Measurements from ENCODE around the gene RETREG2. TPM values are rescaled to one million over a fixed set of nuclear protein-coding genes. Genes with fewer than 3 reads are reported as not detected.

Gene RETREG2
- total and polyA plus RNA-seq, 2 experiments from 2014 or later, result 13.2 to 41.8 TPM

DNA sequence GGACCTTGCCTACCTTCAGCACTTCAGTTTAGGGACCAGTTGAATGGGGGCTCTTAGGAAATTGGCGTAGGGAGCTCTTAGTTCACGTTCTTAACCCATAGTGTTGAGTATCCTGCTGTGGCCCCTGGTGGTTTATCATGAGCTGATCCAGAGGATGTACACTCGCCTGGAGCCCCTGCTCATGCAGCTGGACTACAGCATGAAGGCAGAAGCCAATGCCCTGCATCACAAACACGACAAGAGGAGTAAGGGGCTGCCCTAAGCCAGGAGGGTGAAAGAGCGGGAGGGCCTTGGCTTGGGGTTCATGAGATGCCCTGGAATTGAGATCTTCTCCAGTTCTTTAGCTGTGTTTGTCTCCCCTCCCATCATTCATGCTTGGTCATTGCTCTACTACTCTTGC lies 2.9 kb downstream of the RETREG2 start:
- H2AFZ ChIP-seq, result no peak overlapping the region
- no peaks in the 10 kb centered on the region; the same call in 2 of the 3 replicates for H3K9me3 Mint-ChIP-seq
- peaks cover 30% of the 10 kb centered on the region for H3K36me3 Mint-ChIP-seq (ENCODE audit: low read depth)
- H3K4me3 Mint-ChIP-seq, result no peak overlapping the region
- H3K27me3 ChIP-seq (ENCODE audit: insufficient read depth), result no peaks in the 10 kb centered on the region
- no peak for ATAC-seq
- H4K20me1 ChIP-seq (replicated peaks; ENCODE audit: insufficient read depth), result no peaks in the 10 kb centered on the region; the same call in 1 of the 2 replicates
- H3K27ac ChIP-seq (ENCODE audit: low read depth), result no peak overlapping the region
- no peak overlapping the region for H3K4me3 ChIP-seq
- H3K4me1 Mint-ChIP-seq, result peaks cover 8% of the 10 kb centered on the region; the same call in 2 of the 3 replicates
- H3K27me3 Mint-ChIP-seq (ENCODE audit: insufficient read depth, low read depth, poor library complexity), result peaks cover 5% of the 10 kb centered on the region
- peaks cover 9% of the 10 kb centered on the region for H3K4me1 ChIP-seq (ENCODE audit: insufficient read depth)
- peaks cover 7% of the 10 kb centered on the region for H3K79me2 ChIP-seq (replicated peaks; ENCODE audit: insufficient read depth)
- H3F3A ChIP-seq (replicated peaks; ENCODE audit: low read depth), result peaks cover 18% of the 10 kb centered on the region
- DNase-seq (ENCODE audit: low spot score), result no peak
- H3K4me2 ChIP-seq, result no peak overlapping the region
- no peak for TF ChIP-seq CREB1 (CRISPR knock-in tag; IDR thresholded peaks at IDR 0.05; ENCODE audit: low read depth)
- no peaks in the 10 kb centered on the region for H3K9me2 ChIP-seq (ENCODE audit: insufficient read depth)
- no peak overlapping the region for H3K27ac Mint-ChIP-seq
- no peaks in the 10 kb centered on the region for H3K36me3 ChIP-seq (ENCODE audit: insufficient read depth)

DNA sequence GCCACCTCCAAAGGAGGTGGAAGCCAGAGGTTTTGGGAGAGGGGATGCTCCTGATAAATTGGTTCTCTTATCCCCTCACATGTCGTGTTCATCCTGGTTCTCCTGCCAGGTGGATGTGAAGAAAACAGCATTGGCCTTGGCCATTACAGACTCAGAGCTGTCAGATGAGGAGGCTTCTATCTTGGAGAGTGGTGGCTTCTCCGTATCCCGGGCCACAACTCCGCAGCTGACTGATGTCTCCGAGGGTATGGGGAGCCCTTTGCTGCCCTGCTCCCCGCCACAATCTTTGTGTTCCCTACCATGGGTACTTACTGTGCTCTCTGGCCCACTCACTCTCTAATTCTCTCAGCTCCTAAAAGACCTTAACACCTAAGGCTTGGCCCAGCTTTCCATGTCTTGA lies 3.5 kb downstream of the RETREG2 start:
- Histone ChIP-seq H3F3A (replicated peaks; ENCODE audit: low read depth) (peaks cover 15% of the 10 kb centered on the region), H3K79me2 (replicated peaks; ENCODE audit: insufficient read depth) (peaks cover 7% of the 10 kb centered on the region), H3K36me3 (ENCODE audit: insufficient read depth) (no peaks in the 10 kb centered on the region), H3K27me3 (ENCODE audit: insufficient read depth) (no peaks in the 10 kb centered on the region), H4K20me1 (replicated peaks; ENCODE audit: insufficient read depth) (no peaks in the 10 kb centered on the region; the same call in 1 of the 2 replicates), H3K27ac (ENCODE audit: low read depth) (no peak overlapping the region), H2AFZ (no peak overlapping the region), H3K4me2 (no peak overlapping the region), H3K9me2 (ENCODE audit: insufficient read depth) (no peaks in the 10 kb centered on the region), H3K4me1 (ENCODE audit: insufficient read depth) (peaks cover 7% of the 10 kb centered on the region), H3K4me3 (no peak overlapping the region)
- H3K27ac Mint-ChIP-seq, result no peak overlapping the region
- H3K27me3 Mint-ChIP-seq (ENCODE audit: insufficient read depth, low read depth, poor library complexity), result peaks cover 5% of the 10 kb centered on the region
- peaks cover 8% of the 10 kb centered on the region; the same call in 2 of the 3 replicates for H3K4me1 Mint-ChIP-seq
- DNase-seq (ENCODE audit: low spot score), result no peak
- H3K9me3 Mint-ChIP-seq, result no peaks in the 10 kb centered on the region; the same call in 2 of the 3 replicates
- H3K4me3 Mint-ChIP-seq, result no peak overlapping the region
- no peak for TF ChIP-seq CREB1 (CRISPR knock-in tag; IDR thresholded peaks at IDR 0.05; ENCODE audit: low read depth)
- TF ChIP-seq, protein P1, sequence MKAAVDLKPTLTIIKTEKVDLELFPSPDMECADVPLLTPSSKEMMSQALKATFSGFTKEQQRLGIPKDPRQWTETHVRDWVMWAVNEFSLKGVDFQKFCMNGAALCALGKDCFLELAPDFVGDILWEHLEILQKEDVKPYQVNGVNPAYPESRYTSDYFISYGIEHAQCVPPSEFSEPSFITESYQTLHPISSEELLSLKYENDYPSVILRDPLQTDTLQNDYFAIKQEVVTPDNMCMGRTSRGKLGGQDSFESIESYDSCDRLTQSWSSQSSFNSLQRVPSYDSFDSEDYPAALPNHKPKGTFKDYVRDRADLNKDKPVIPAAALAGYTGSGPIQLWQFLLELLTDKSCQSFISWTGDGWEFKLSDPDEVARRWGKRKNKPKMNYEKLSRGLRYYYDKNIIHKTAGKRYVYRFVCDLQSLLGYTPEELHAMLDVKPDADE (IDR thresholded peaks at IDR 0.05), result no peak
- TF ChIP-seq, protein P2, sequence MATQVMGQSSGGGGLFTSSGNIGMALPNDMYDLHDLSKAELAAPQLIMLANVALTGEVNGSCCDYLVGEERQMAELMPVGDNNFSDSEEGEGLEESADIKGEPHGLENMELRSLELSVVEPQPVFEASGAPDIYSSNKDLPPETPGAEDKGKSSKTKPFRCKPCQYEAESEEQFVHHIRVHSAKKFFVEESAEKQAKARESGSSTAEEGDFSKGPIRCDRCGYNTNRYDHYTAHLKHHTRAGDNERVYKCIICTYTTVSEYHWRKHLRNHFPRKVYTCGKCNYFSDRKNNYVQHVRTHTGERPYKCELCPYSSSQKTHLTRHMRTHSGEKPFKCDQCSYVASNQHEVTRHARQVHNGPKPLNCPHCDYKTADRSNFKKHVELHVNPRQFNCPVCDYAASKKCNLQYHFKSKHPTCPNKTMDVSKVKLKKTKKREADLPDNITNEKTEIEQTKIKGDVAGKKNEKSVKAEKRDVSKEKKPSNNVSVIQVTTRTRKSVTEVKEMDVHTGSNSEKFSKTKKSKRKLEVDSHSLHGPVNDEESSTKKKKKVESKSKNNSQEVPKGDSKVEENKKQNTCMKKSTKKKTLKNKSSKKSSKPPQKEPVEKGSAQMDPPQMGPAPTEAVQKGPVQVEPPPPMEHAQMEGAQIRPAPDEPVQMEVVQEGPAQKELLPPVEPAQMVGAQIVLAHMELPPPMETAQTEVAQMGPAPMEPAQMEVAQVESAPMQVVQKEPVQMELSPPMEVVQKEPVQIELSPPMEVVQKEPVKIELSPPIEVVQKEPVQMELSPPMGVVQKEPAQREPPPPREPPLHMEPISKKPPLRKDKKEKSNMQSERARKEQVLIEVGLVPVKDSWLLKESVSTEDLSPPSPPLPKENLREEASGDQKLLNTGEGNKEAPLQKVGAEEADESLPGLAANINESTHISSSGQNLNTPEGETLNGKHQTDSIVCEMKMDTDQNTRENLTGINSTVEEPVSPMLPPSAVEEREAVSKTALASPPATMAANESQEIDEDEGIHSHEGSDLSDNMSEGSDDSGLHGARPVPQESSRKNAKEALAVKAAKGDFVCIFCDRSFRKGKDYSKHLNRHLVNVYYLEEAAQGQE (IDR thresholded peaks at IDR 0.05; ENCODE audit: unreplicated experiment), result no peak
- TF ChIP-seq NANOG (IDR thresholded peaks at IDR 0.05; ENCODE audit: borderline replicate concordance), result no peak
- TF ChIP-seq, protein P3, sequence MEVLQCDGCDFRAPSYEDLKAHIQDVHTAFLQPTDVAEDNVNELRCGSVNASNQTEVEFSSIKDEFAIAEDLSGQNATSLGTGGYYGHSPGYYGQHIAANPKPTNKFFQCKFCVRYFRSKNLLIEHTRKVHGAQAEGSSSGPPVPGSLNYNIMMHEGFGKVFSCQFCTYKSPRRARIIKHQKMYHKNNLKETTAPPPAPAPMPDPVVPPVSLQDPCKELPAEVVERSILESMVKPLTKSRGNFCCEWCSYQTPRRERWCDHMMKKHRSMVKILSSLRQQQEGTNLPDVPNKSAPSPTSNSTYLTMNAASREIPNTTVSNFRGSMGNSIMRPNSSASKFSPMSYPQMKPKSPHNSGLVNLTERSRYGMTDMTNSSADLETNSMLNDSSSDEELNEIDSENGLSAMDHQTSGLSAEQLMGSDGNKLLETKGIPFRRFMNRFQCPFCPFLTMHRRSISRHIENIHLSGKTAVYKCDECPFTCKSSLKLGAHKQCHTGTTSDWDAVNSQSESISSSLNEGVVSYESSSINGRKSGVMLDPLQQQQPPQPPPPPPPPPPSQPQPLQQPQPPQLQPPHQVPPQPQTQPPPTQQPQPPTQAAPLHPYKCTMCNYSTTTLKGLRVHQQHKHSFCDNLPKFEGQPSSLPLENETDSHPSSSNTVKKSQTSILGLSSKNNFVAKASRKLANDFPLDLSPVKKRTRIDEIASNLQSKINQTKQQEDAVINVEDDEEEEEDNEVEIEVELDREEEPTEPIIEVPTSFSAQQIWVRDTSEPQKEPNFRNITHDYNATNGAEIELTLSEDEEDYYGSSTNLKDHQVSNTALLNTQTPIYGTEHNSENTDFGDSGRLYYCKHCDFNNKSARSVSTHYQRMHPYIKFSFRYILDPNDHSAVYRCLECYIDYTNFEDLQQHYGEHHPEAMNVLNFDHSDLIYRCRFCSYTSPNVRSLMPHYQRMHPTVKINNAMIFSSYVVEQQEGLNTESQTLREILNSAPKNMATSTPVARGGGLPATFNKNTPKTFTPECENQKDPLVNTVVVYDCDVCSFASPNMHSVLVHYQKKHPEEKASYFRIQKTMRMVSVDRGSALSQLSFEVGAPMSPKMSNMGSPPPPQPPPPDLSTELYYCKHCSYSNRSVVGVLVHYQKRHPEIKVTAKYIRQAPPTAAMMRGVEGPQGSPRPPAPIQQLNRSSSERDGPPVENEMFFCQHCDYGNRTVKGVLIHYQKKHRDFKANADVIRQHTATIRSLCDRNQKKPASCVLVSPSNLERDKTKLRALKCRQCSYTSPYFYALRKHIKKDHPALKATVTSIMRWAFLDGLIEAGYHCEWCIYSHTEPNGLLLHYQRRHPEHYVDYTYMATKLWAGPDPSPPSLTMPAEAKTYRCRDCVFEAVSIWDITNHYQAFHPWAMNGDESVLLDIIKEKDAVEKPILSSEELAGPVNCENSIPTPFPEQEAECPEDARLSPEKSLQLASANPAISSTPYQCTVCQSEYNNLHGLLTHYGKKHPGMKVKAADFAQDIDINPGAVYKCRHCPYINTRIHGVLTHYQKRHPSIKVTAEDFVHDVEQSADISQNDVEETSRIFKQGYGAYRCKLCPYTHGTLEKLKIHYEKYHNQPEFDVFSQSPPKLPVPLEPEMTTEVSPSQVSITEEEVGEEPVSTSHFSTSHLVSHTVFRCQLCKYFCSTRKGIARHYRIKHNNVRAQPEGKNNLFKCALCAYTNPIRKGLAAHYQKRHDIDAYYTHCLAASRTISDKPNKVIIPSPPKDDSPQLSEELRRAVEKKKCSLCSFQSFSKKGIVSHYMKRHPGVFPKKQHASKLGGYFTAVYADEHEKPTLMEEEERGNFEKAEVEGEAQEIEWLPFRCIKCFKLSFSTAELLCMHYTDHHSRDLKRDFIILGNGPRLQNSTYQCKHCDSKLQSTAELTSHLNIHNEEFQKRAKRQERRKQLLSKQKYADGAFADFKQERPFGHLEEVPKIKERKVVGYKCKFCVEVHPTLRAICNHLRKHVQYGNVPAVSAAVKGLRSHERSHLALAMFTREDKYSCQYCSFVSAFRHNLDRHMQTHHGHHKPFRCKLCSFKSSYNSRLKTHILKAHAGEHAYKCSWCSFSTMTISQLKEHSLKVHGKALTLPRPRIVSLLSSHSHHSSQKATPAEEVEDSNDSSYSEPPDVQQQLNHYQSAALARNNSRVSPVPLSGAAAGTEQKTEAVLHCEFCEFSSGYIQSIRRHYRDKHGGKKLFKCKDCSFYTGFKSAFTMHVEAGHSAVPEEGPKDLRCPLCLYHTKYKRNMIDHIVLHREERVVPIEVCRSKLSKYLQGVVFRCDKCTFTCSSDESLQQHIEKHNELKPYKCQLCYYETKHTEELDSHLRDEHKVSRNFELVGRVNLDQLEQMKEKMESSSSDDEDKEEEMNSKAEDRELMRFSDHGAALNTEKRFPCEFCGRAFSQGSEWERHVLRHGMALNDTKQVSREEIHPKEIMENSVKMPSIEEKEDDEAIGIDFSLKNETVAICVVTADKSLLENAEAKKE (CRISPR knock-in tag; IDR thresholded peaks at IDR 0.05), result no peak
- TF ChIP-seq EZH2 (IDR thresholded peaks at IDR 0.05; ENCODE audit: low read depth, unreplicated experiment), result no peak
- no peak for TF ChIP-seq STAT1 (IDR thresholded peaks at IDR 0.05; ENCODE audit: unreplicated experiment)
- no peak for TF ChIP-seq POLR2AphosphoS5 (IDR thresholded peaks at IDR 0.05; ENCODE audit: low read depth)
- TF ChIP-seq EZH2phosphoT487 (IDR thresholded peaks at IDR 0.05; ENCODE audit: unreplicated experiment), result no peak
- no peak for TF ChIP-seq ZNF331 (CRISPR knock-in tag; IDR thresholded peaks at IDR 0.05; ENCODE audit: low read depth)
- no peak for ATAC-seq
- H3K36me3 Mint-ChIP-seq (ENCODE audit: low read depth), result peaks cover 30% of the 10 kb centered on the region

Data from GM23338 (cell line).